HCT116 (cell line): ENCODE measurements around the gene ALG10B.
"Not testable (repeated sequence)": the region's sequence is repeated elsewhere in the genome, so short reads cannot be mapped to it uniquely, and the experiment has no call there.

Experiments
- EZH2 ChIP-seq: fragments of 200-600 bp; sonication (generic); IDR thresholded peaks from 2 replicates; pipeline ENCODE4 v1.6.1; 2017; ENCODE audit warnings: antibody characterized with exemption, mixed run types
- EZH2phosphoT487 ChIP-seq: fragments of 200-600 bp; IDR thresholded peaks from 2 replicates; pipeline ENCODE4 v1.6.1; 2018; ENCODE audit warnings: antibody characterized with exemption, borderline replicate concordance
- JUND ChIP-seq: IDR thresholded peaks from 2 replicates; pipeline ENCODE4 v1.6.1; 2012
- POLR2A ChIP-seq: IDR thresholded peaks from 2 replicates; pipeline ENCODE4 v1.7.0; 2011; ENCODE audit warnings: borderline replicate concordance; ENCODE audit not compliant: insufficient read depth, insufficient read length; ENCODE audit errors: extremely low read depth
- POLR2AphosphoS5 ChIP-seq: IDR thresholded peaks from 2 replicates; pipeline ENCODE4 v1.6.1; 2011; ENCODE audit warnings: mild to moderate bottlenecking, low read depth, low read length, moderate library complexity
- SIN3A ChIP-seq: IDR thresholded peaks from 2 replicates; pipeline ENCODE4 v1.6.1; 2012; ENCODE audit warnings: low read depth
- SP1 ChIP-seq: IDR thresholded peaks from 2 replicates; pipeline ENCODE4 v1.6.1; 2012; ENCODE audit warnings: low read depth
- TF ChIP-seq, protein P1 (sequence below): IDR thresholded peaks from 2 replicates; pipeline ENCODE4 v1.6.1; 2012
- TF ChIP-seq, protein P2 (sequence below), 3 experiments: fragments of 200-600 bp in 1 of 3; sonication (generic) in 1 of 3; IDR thresholded peaks in 2 of 3; conservative IDR thresholded peaks in 1 of 3; 2 replicates each; pipeline ENCODE4 v1.5.1; 2012 to 2017; ENCODE audit warnings: low read depth in 2 of 3, low read length in 2 of 3, antibody characterized with exemption in 1 of 3, borderline replicate concordance in 1 of 3, control low read depth in 1 of 3, mild to moderate bottlenecking in 1 of 3, mixed read lengths in 1 of 3, mixed run types in 1 of 3, moderate library complexity in 1 of 3; ENCODE audit not compliant: insufficient read depth in 1 of 3
- TF ChIP-seq, protein P3 (sequence below): IDR thresholded peaks from 2 replicates; pipeline ENCODE4 v1.6.1; 2012

- TF ChIP-seq, protein P1, sequence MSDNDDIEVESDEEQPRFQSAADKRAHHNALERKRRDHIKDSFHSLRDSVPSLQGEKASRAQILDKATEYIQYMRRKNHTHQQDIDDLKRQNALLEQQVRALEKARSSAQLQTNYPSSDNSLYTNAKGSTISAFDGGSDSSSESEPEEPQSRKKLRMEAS = not testable (repeated sequence)
- TF ChIP-seq SP1, POLR2A, EZH2phosphoT487, JUND, POLR2AphosphoS5, EZH2, SIN3A: not testable (repeated sequence)
- TF ChIP-seq, protein P2, sequence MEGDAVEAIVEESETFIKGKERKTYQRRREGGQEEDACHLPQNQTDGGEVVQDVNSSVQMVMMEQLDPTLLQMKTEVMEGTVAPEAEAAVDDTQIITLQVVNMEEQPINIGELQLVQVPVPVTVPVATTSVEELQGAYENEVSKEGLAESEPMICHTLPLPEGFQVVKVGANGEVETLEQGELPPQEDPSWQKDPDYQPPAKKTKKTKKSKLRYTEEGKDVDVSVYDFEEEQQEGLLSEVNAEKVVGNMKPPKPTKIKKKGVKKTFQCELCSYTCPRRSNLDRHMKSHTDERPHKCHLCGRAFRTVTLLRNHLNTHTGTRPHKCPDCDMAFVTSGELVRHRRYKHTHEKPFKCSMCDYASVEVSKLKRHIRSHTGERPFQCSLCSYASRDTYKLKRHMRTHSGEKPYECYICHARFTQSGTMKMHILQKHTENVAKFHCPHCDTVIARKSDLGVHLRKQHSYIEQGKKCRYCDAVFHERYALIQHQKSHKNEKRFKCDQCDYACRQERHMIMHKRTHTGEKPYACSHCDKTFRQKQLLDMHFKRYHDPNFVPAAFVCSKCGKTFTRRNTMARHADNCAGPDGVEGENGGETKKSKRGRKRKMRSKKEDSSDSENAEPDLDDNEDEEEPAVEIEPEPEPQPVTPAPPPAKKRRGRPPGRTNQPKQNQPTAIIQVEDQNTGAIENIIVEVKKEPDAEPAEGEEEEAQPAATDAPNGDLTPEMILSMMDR (IDR thresholded peaks at IDR 0.05 in 2 of 3, conservative IDR thresholded peaks at IDR 0.05 in 1 of 3; ENCODE audit: borderline replicate concordance in 1 of 3, insufficient read depth in 1 of 3, low read depth in 2 of 3, low read length in 2 of 3) = not testable (repeated sequence)
- TF ChIP-seq, protein P3, sequence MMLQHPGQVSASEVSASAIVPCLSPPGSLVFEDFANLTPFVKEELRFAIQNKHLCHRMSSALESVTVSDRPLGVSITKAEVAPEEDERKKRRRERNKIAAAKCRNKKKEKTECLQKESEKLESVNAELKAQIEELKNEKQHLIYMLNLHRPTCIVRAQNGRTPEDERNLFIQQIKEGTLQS = not testable (repeated sequence)
Observed at GRCh38 chr12:38302972-38303371, 13.6 kb upstream of the ALG10B start.
